ENCODE data around the gene EIF4ENIF1.

EIF4ENIF1 gene

GRCh38 chr22:31449506-31449905, 40.1 kb downstream of the EIF4ENIF1 start:
- no peak for TF ChIP-seq YY1 (IDR thresholded peaks at IDR 0.05; ENCODE audit: insufficient read depth, insufficient read length)
- no peak for TF ChIP-seq SUZ12 (IDR thresholded peaks at IDR 0.05; ENCODE audit: extremely low read depth, insufficient read depth, insufficient read length)
- no peak for TF ChIP-seq ZNF274 (IDR thresholded peaks at IDR 0.05; ENCODE audit: low read depth, low read length)
- Histone ChIP-seq H3K27me3 (ENCODE audit: insufficient read depth, insufficient read length) (no peaks in the 10 kb centered on the region), H3K9ac (ENCODE audit: insufficient read length, low read depth) (no peak overlapping the region), H3K4me3 (ENCODE audit: insufficient read length, low read depth) (no peak overlapping the region), H3K9me3 (ENCODE audit: insufficient read depth, low read length) (no peaks in the 10 kb centered on the region), H3K4me1 (ENCODE audit: insufficient read depth, insufficient read length) (no peaks in the 10 kb centered on the region), H3K36me3 (ENCODE audit: insufficient read depth, insufficient read length, low read length) (peaks cover 71% of the 10 kb centered on the region)
- no peak for DNase-seq (ENCODE audit: low read depth, low spot score)

- Histone ChIP-seq H3K4me3 (ENCODE audit: insufficient read length, low read depth) (no peak overlapping the region), H3K9me3 (ENCODE audit: insufficient read depth, low read length) (no peaks in the 10 kb centered on the region), H3K9ac (ENCODE audit: insufficient read length, low read depth) (no peak overlapping the region), H3K36me3 (ENCODE audit: insufficient read depth, insufficient read length, low read length) (peaks cover 77% of the 10 kb centered on the region), H3K4me1 (ENCODE audit: insufficient read depth, insufficient read length) (no peaks in the 10 kb centered on the region), H3K27me3 (ENCODE audit: insufficient read depth, insufficient read length) (no peaks in the 10 kb centered on the region)
- TF ChIP-seq YY1 (IDR thresholded peaks at IDR 0.05; ENCODE audit: insufficient read depth, insufficient read length) (no peak), ZNF274 (IDR thresholded peaks at IDR 0.05; ENCODE audit: low read depth, low read length) (no peak), SUZ12 (IDR thresholded peaks at IDR 0.05; ENCODE audit: extremely low read depth, insufficient read depth, insufficient read length) (no peak)
- no peak for DNase-seq (ENCODE audit: low read depth, low spot score)
These were observed 41.3 kb downstream of the EIF4ENIF1 start for GRCh38 chr22:31448382-31448781.

GRCh38 chr22:31447337-31447736, 42.3 kb downstream of the EIF4ENIF1 start:
- H3K36me3 ChIP-seq (ENCODE audit: insufficient read depth, insufficient read length, low read length) = peaks cover 78% of the 10 kb centered on the region

GRCh38 chr22:31446767-31447166, 42.9 kb downstream of the EIF4ENIF1 start:
- Histone ChIP-seq H3K36me3 (ENCODE audit: insufficient read depth, insufficient read length, low read length) (peaks cover 79% of the 10 kb centered on the region), H3K4me3 (ENCODE audit: insufficient read length, low read depth) (no peak overlapping the region), H3K27me3 (ENCODE audit: insufficient read depth, insufficient read length) (no peaks in the 10 kb centered on the region), H3K9ac (ENCODE audit: insufficient read length, low read depth) (no peak overlapping the region), H3K4me1 (ENCODE audit: insufficient read depth, insufficient read length) (no peaks in the 10 kb centered on the region), H3K9me3 (ENCODE audit: insufficient read depth, low read length) (no peaks in the 10 kb centered on the region)
- TF ChIP-seq YY1 (IDR thresholded peaks at IDR 0.05; ENCODE audit: insufficient read depth, insufficient read length) (no peak), SUZ12 (IDR thresholded peaks at IDR 0.05; ENCODE audit: extremely low read depth, insufficient read depth, insufficient read length) (no peak), ZNF274 (IDR thresholded peaks at IDR 0.05; ENCODE audit: low read depth, low read length) (no peak)
- no peak for DNase-seq (ENCODE audit: low read depth, low spot score)

More at GRCh38 chr22:31447337-31447736, 42.3 kb downstream of the EIF4ENIF1 start:
- Histone ChIP-seq H3K4me3 (ENCODE audit: insufficient read length, low read depth) (no peak overlapping the region), H3K9me3 (ENCODE audit: insufficient read depth, low read length) (no peaks in the 10 kb centered on the region), H3K27me3 (ENCODE audit: insufficient read depth, insufficient read length) (no peaks in the 10 kb centered on the region), H3K4me1 (ENCODE audit: insufficient read depth, insufficient read length) (no peaks in the 10 kb centered on the region), H3K9ac (ENCODE audit: insufficient read length, low read depth) (no peak overlapping the region)
- DNase-seq (ENCODE audit: low read depth, low spot score) = no peak
- TF ChIP-seq ZNF274 (IDR thresholded peaks at IDR 0.05; ENCODE audit: low read depth, low read length) (no peak), SUZ12 (IDR thresholded peaks at IDR 0.05; ENCODE audit: extremely low read depth, insufficient read depth, insufficient read length) (no peak), YY1 (IDR thresholded peaks at IDR 0.05; ENCODE audit: insufficient read depth, insufficient read length) (no peak)

- Histone ChIP-seq H3K9me3 (ENCODE audit: insufficient read depth, low read length) (no peaks in the 10 kb centered on the region), H3K9ac (ENCODE audit: insufficient read length, low read depth) (no peak overlapping the region), H3K36me3 (ENCODE audit: insufficient read depth, insufficient read length, low read length) (peaks cover 81% of the 10 kb centered on the region), H3K4me3 (ENCODE audit: insufficient read length, low read depth) (no peak overlapping the region), H3K27me3 (ENCODE audit: insufficient read depth, insufficient read length) (no peaks in the 10 kb centered on the region), H3K4me1 (ENCODE audit: insufficient read depth, insufficient read length) (no peaks in the 10 kb centered on the region)
- TF ChIP-seq YY1 (IDR thresholded peaks at IDR 0.05; ENCODE audit: insufficient read depth, insufficient read length) (no peak), ZNF274 (IDR thresholded peaks at IDR 0.05; ENCODE audit: low read depth, low read length) (no peak), SUZ12 (IDR thresholded peaks at IDR 0.05; ENCODE audit: extremely low read depth, insufficient read depth, insufficient read length) (no peak)
- DNase-seq (ENCODE audit: low read depth, low spot score) = no peak
These were observed 43.4 kb downstream of the EIF4ENIF1 start for GRCh38 chr22:31446208-31446607.

- Histone ChIP-seq H3K4me1 (ENCODE audit: insufficient read depth, insufficient read length) (no peaks in the 10 kb centered on the region), H3K9me3 (ENCODE audit: insufficient read depth, low read length) (no peaks in the 10 kb centered on the region), H3K4me3 (ENCODE audit: insufficient read length, low read depth) (no peak overlapping the region), H3K9ac (ENCODE audit: insufficient read length, low read depth) (no peak overlapping the region), H3K36me3 (ENCODE audit: insufficient read depth, insufficient read length, low read length) (peaks cover 83% of the 10 kb centered on the region), H3K27me3 (ENCODE audit: insufficient read depth, insufficient read length) (no peaks in the 10 kb centered on the region)
- TF ChIP-seq YY1 (IDR thresholded peaks at IDR 0.05; ENCODE audit: insufficient read depth, insufficient read length) (no peak), SUZ12 (IDR thresholded peaks at IDR 0.05; ENCODE audit: extremely low read depth, insufficient read depth, insufficient read length) (no peak), ZNF274 (IDR thresholded peaks at IDR 0.05; ENCODE audit: low read depth, low read length) (no peak)
- no peak for DNase-seq (ENCODE audit: low read depth, low spot score)
These were observed 44.0 kb downstream of the EIF4ENIF1 start for GRCh38 chr22:31445642-31446041.

- TF ChIP-seq SUZ12 (IDR thresholded peaks at IDR 0.05; ENCODE audit: extremely low read depth, insufficient read depth, insufficient read length) (no peak), YY1 (IDR thresholded peaks at IDR 0.05; ENCODE audit: insufficient read depth, insufficient read length) (no peak), ZNF274 (IDR thresholded peaks at IDR 0.05; ENCODE audit: low read depth, low read length) (no peak)
- Histone ChIP-seq H3K27me3 (ENCODE audit: insufficient read depth, insufficient read length) (no peaks in the 10 kb centered on the region), H3K36me3 (ENCODE audit: insufficient read depth, insufficient read length, low read length) (peaks cover 89% of the 10 kb centered on the region), H3K9ac (ENCODE audit: insufficient read length, low read depth) (no peak overlapping the region), H3K9me3 (ENCODE audit: insufficient read depth, low read length) (no peaks in the 10 kb centered on the region), H3K4me1 (ENCODE audit: insufficient read depth, insufficient read length) (no peaks in the 10 kb centered on the region), H3K4me3 (ENCODE audit: insufficient read length, low read depth) (no peak overlapping the region)
- DNase-seq (ENCODE audit: low read depth, low spot score) = no peak
These were observed 46.1 kb downstream of the EIF4ENIF1 start for GRCh38 chr22:31443516-31443915.

Measured in NT2/D1 (cell line).